ENCODE measurements around the gene CASP10.
"Not testable (repeated sequence)": the region's sequence is repeated elsewhere in the genome, so short reads cannot be mapped to it uniquely, and the experiment has no call there.

CASP10 gene

DNA sequence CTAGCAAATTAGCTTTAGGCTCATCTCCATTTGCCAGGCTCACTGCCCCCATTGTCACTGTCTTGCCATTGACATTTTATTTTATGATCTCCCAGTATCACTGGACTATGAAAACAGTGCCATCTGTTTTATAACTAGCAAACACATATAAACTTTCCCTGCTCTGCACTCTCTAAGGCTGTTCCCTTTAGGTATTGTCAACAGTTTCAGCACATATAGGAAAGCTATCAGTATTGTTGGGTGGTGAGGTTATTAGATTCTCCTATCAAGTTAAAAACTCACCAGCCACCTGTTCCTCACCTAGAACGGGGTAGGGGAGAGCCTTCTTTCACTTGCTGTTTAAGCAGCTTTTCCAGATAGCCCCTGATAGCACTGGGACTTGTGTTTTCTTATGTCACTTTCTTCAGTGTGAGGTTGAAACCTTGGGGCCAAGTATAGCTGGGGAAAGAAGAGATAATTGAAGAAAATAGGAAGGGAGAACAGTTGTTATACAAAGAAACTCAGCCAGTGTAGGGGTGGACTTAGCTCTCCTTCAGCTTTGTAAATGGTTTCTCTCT lies 34.4 kb upstream of the CASP10 start:
- Histone ChIP-seq H2AFZ (no peak overlapping the region), H3K9ac (no peak overlapping the region), H3K27me3 (ENCODE audit: control insufficient read depth, insufficient read depth, low read length) (no peaks in the 10 kb centered on the region), H3K27ac (no peak overlapping the region), H3K9me3 (ENCODE audit: control insufficient read depth, low read length) (no peaks in the 10 kb centered on the region), H3K36me3 (ENCODE audit: control insufficient read depth, insufficient read depth, low read length) (no peaks in the 10 kb centered on the region), H3K4me1 (no peaks in the 10 kb centered on the region), H3K79me2 (no peaks in the 10 kb centered on the region), H3K4me2 (ENCODE audit: low read length) (no peak overlapping the region), H3K4me3 (ENCODE audit: low read depth, low read length) (no peak overlapping the region)
- TF ChIP-seq CTCF (IDR thresholded peaks at IDR 0.05): no peak

- Histone ChIP-seq H3K79me2 (no peaks in the 10 kb centered on the region), H3K27me3 (ENCODE audit: control insufficient read depth, insufficient read depth, low read length) (no peaks in the 10 kb centered on the region), H3K9ac (no peak overlapping the region), H3K9me3 (ENCODE audit: control insufficient read depth, low read length) (no peaks in the 10 kb centered on the region), H2AFZ (no peak overlapping the region), H3K4me2 (ENCODE audit: low read length) (no peak overlapping the region), H3K4me3 (ENCODE audit: low read depth, low read length) (no peak overlapping the region), H3K4me1 (no peaks in the 10 kb centered on the region), H3K27ac (no peak overlapping the region), H3K36me3 (ENCODE audit: control insufficient read depth, insufficient read depth, low read length) (no peaks in the 10 kb centered on the region)
- no peak for TF ChIP-seq CTCF (IDR thresholded peaks at IDR 0.05)
Observed at GRCh38 chr2:201149064-201149820, 33.7 kb upstream of the CASP10 start.

DNA sequence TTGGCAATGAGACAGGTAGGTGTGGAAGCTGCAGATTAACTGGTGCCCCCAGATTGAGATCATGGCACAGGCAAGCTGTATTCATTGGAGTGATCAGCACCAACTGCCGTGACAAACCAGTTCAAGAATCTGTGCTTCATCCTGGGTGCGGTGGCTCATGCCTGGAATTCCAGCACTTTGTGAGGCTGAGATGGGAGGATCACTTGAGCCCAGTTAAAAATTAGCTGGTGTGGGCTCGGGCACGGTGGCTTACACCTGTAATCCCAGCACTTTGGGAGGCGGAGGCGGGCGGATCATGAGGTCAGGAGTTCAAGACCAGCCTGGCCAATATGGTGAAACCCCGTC lies 33.1 kb upstream of the CASP10 start:
- H3K4me2 ChIP-seq (ENCODE audit: low read length); H3K9me3 ChIP-seq (ENCODE audit: control insufficient read depth, low read length); H3K9ac ChIP-seq; H3K79me2 ChIP-seq; H2AFZ ChIP-seq; H3K4me3 ChIP-seq (ENCODE audit: low read depth, low read length); H3K27me3 ChIP-seq (ENCODE audit: control insufficient read depth, insufficient read depth, low read length); H3K27ac ChIP-seq; H3K4me1 ChIP-seq; H3K36me3 ChIP-seq (ENCODE audit: control insufficient read depth, insufficient read depth, low read length): not testable (repeated sequence)

DNA sequence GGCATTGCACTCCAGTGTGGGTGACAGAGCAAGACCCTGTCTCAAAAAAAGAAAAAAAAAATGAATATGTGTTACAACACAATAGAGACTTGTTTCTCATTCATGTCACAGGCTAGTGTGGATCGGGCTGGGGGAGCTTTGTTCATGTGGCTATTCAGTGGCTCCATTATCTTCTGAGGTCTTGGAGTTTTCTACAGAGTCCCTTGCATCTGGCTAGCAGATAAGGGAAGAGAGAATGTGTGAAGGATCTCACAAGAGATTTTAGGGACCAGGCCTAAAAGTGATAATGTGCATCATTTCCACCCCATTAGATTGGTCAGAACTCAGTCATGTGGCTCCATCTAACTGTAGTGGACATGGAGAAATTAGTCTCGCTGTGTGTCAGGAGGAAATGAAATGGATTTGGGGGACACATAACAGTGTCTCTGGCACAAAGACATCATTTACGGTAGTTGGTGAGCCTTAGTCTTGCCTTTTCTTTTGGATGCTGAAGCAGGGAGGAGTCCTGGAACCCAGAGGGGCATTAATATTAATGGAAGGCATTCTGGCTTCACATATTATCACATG lies 32.4 kb upstream of the CASP10 start:
- H3K27me3 ChIP-seq (ENCODE audit: control insufficient read depth, insufficient read depth, low read length): no peaks in the 10 kb centered on the region
- no peak for TF ChIP-seq CTCF (IDR thresholded peaks at IDR 0.05)
- H3K4me1 ChIP-seq: no peaks in the 10 kb centered on the region
- peak overlapping the region; percentile 29 for H3K4me2 ChIP-seq (ENCODE audit: low read length)
- H3K27ac ChIP-seq: peak overlapping the region; percentile 63
- no peaks in the 10 kb centered on the region for H3K79me2 ChIP-seq
- H3K9ac ChIP-seq: no peak overlapping the region
- H3K9me3 ChIP-seq (ENCODE audit: control insufficient read depth, low read length): no peaks in the 10 kb centered on the region
- no peak overlapping the region for H2AFZ ChIP-seq
- no peaks in the 10 kb centered on the region for H3K36me3 ChIP-seq (ENCODE audit: control insufficient read depth, insufficient read depth, low read length)
- no peak overlapping the region for H3K4me3 ChIP-seq (ENCODE audit: low read depth, low read length)

DNA sequence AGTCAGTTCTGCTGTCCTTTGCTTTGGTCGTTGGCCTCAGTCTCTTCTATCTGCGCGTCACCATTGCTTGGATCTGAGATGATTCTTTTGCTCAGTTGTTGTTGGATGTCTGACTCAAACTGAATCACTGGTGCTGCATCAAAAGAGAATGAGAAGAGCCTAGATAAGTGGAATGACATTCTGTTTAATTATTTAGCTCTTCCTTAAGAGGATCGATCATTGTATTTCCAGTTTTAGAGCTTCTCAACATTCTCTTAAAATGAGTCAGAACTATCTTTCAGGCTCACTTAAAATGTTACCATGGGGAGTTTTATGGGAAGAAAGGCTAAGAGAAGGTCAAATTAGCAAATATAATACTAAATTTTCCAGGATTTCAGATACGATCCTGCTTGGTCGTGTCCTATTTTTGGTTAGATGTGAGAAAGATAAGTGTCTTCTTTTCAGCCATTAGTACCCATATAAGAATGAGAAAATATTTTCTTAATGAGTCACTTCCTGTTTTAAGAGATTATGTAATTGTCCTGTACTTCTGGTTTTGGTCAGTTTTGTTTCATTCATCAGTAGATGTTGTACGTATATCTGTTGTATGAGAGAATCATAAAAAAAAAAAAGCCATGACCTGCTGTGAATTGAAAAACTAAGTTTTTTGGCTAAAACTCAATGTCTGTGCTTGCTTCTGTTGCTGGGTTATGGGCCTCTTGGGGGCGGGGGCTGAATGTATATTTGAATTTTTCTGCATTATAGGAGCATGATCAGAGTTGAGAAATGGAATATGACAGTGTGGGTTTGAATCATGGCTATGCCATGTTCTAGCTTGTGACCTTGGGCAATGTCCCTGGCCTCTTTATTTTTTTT lies 31.6 kb upstream of the CASP10 start:
- Histone ChIP-seq H3K27ac (peak overlapping the region; percentile 63), H3K4me1 (no peaks in the 10 kb centered on the region), H3K36me3 (ENCODE audit: control insufficient read depth, insufficient read depth, low read length) (no peaks in the 10 kb centered on the region), H2AFZ (no peak overlapping the region), H3K27me3 (ENCODE audit: control insufficient read depth, insufficient read depth, low read length) (no peaks in the 10 kb centered on the region), H3K9ac (no peak overlapping the region), H3K79me2 (no peaks in the 10 kb centered on the region), H3K4me3 (ENCODE audit: low read depth, low read length) (peak overlapping the region; percentile 6), H3K9me3 (ENCODE audit: control insufficient read depth, low read length) (no peaks in the 10 kb centered on the region), H3K4me2 (ENCODE audit: low read length) (peak overlapping the region; percentile 29)
- no peak for TF ChIP-seq CTCF (IDR thresholded peaks at IDR 0.05)
